Activated T-cell treated with anti-CD3 and anti-CD28 coated beads for 1 hour (primary cell): ENCODE measurements around the gene C2CD5.
"Not testable (repeated sequence)": the region's sequence is repeated elsewhere in the genome, so short reads cannot be mapped to it uniquely, and the experiment has no call there.

Experiments
- DNase-seq: peaks from one replicate; pipeline ENCODE4 v3.0.0-alpha.2; 2020; ENCODE audit warnings: low read depth

The C2CD5 gene, protein sequence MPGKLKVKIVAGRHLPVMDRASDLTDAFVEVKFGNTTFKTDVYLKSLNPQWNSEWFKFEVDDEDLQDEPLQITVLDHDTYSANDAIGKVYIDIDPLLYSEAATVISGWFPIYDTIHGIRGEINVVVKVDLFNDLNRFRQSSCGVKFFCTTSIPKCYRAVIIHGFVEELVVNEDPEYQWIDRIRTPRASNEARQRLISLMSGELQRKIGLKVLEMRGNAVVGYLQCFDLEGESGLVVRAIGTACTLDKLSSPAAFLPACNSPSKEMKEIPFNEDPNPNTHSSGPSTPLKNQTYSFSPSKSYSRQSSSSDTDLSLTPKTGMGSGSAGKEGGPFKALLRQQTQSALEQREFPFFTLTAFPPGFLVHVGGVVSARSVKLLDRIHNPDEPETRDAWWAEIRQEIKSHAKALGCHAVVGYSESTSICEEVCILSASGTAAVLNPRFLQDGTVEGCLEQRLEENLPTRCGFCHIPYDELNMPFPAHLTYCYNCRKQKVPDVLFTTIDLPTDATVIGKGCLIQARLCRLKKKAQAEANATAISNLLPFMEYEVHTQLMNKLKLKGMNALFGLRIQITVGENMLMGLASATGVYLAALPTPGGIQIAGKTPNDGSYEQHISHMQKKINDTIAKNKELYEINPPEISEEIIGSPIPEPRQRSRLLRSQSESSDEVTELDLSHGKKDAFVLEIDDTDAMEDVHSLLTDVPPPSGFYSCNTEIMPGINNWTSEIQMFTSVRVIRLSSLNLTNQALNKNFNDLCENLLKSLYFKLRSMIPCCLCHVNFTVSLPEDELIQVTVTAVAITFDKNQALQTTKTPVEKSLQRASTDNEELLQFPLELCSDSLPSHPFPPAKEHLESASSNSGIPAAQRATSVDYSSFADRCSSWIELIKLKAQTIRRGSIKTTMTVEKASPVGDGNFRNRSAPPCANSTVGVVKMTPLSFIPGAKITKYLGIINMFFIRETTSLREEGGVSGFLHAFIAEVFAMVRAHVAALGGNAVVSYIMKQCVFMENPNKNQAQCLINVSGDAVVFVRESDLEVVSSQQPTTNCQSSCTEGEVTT

DNA sequence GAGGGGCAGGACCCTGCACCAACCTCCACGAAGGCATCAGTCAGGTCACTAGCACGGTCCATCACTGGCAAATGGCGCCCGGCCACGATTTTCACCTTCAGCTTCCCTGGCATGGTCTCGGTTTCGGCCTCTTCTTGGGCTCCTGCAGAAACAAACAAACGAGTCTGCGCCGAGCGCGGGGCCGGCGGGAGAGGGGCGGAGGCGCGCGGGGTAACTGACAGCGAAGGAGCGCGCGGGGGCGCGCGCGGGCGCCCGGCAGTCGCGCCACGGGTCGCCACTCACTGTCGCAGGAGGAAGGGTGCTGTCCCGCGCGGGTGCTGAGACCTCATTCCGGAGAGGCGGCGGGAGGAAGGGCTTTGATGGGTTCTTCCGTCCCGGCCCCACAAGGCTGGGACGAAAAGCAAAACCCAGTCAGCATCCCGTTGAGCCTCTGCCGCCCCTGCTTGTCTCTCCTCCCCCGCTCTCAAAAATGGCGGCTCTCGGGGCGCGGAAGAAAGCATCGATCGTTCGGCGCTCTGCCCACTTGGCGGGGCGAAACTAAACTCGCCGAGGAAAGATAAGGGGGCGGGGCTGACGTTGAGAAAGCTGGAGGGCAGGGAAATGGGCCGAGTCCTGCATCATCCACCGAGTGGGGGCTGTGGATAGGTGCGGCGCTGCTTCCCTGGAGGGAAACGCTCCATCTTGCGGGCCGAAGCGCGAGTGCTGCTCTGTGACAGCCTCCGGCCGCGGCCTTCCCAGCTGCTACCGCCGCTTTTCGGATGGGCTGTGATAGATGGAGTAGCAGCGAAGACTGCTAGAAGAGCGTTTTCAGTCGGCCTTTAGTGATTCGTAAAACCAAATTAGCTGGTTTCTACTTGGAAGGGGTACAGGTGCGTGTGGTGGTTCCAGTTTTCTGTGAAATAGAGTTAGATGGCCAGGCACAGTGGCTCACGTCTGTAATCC, at the start of gene C2CD5:
Gene C2CD5, minus strand, starts transcription at position 505 of the 942 bp plus-strand sequence. Its CDS starts 392 bp downstream, at position 113.
- peak; percentile 90 for DNase-seq

DNA sequence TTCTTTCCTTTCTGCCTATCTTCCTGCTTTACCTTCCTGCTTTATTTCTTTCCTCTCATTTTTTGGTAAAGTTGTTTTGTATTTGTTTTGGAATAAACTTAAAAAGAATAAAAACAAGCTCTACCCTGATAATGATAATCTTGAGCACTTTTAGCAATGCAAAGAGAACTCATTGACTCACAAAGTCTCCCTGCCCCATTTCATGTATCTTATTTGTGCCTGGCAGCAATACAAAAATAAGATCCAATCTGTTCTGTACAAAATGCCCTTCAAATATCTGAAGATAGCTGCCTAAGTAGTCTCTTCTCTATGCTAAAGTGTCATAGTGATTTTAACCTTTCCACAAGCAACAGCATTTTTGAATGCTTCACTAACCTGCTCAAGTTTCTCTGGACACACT, 49.5 kb upstream of the C2CD5 start:
- DNase-seq = no peak

DNA sequence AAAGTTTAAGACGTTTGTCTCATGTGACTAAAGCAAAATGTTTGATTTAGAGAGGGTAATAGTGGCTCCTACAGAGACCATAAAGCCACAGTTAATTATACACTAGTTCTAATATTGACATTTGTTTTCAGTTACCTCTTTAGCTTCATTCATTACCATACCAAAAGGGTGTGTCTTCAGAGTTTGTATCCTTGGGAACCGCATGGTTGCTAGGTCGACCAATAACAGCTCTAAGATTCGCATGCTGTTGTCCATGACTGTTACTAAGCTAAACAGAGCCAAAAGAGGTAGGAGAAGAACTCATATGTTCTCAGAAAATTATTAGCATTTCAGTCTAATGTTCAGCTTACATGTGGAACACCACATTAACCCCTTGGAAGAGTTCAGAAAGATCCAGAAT, 44.5 kb upstream of the C2CD5 start:
- no peak for DNase-seq

DNA sequence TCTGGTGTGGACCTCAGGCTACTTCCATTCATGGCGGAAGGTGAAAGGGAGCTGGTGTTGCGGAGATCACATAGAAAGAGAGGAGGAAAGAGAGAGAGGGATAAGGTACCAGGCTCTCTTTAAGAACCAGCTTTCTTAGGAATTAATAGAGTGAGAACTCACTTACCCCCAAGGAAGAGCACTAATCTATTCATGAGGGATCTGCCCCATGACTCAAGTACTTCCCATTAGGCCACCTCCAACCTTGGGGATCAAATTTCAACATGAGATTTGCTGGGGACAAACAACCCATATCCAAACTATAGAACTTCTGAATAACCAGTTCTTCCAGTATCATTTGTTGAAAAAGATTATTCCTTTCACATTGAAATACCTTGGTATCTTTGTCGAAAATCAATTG, 34.0 kb upstream of the C2CD5 start:
- DNase-seq = no peak

DNA sequence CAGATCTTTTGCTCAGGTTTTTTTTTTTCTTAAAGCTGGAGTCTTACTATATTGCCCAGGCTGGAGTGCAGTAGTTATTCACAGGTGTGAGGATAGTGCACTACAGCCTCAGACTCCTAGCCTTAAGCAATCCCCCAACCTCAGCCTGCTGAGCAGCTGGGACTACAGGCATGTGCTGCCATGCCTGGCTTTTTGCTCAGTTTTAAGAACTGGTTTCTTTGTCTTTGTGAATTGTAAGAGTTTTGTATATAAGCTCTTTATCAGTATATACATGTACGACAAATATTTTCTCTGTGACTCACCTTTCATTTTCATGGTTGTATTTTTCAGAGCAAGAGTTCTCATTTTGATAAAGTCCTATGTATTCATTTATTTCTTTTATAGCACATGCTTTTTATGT, 33.3 kb upstream of the C2CD5 start:
- no peak for DNase-seq

DNA sequence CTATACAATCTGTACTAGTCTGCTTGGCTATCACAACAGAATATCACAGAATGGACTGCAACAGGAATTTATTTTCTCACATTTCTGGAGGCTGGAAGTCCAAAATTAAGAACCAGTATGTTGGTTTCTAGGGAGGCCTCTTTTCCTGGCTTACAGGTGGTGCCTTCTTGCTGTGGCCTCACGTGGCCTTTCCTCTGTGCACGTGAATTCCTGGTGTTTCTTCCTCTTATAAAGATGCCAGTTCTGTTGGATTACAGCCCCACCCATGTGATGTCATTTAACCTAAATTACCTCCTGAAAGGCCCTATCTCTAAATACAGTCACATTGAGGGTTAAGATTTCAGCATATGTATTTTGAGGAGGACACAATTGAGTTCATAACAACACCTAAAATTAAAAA, 32.1 kb upstream of the C2CD5 start:
- DNase-seq = no peak

DNA sequence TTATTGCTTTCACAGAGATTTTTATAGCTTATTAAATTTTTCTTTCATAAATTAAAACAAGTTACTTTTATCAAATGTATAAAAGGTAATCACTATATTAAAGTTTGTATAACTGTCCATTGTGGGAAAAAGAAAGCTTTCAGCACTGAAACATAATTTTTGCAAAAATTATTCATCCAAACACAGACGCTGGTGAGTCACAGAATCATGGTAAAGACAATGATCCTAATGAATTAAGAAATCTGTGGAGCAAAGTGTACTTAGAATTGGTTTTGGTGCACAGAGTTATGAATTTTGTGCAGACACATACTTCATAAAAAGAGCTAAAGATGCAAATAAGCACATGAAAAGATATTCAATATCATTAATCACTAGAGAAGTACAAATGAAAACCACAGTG, 31.7 kb upstream of the C2CD5 start:
- no peak for DNase-seq

DNA sequence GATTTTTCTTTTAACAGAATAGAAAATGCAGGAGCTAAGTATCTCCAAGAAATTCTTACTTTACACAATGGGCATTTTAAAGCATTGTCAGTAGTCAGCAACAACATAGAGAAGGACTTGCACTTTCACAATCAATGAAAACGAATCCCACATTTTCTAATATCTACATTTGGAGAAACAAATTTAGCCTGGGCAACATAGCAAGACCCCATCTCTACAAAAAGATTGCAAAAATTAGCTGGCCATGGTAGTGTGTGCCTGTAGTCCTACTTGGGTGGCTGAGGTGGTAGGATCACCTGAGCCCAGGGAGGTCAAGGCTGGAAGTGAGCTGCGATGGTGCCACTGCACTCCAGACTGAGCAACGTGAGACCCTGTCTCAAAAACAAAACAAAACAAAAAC, 30.6 kb upstream of the C2CD5 start:
- DNase-seq = no peak

DNA sequence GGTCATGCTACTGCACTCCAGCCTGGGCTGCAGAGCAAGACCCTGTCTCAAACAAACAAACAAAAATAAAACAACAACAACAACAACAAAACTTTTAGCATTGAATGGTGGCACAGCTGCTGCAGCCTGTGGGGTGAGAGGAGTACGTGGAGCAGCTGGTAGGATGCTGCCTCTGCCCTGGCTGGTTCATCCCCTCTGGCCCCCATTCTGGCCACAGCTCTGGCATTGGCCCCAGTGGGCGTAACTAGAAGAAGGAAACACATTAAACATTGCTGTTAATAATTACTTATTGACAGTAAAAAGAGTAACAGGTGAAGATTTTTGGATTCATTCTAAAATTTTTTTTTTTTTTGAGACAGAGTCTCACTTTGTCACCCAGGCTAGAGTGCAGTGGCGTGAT, 28.8 kb upstream of the C2CD5 start:
- no peak for DNase-seq

DNA sequence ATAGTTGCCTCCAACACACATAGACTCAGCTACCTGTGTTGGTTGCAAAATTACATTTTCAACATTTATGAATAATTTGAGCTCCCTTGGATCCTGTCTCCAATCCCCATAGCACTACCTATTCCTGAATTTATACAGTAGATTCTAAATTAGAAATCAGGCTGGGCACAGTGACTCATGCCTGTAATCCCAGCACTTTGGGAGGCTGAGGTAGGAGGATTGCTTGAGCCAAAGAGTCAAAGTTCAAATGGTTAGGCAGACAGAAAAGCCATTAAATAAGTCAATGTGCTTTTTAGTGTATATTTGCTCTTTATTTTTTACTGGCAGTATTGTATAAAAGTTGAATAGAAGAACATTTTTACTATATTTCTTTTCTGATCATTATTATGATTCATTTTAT, 24.9 kb upstream of the C2CD5 start:
- DNase-seq = no peak

DNA sequence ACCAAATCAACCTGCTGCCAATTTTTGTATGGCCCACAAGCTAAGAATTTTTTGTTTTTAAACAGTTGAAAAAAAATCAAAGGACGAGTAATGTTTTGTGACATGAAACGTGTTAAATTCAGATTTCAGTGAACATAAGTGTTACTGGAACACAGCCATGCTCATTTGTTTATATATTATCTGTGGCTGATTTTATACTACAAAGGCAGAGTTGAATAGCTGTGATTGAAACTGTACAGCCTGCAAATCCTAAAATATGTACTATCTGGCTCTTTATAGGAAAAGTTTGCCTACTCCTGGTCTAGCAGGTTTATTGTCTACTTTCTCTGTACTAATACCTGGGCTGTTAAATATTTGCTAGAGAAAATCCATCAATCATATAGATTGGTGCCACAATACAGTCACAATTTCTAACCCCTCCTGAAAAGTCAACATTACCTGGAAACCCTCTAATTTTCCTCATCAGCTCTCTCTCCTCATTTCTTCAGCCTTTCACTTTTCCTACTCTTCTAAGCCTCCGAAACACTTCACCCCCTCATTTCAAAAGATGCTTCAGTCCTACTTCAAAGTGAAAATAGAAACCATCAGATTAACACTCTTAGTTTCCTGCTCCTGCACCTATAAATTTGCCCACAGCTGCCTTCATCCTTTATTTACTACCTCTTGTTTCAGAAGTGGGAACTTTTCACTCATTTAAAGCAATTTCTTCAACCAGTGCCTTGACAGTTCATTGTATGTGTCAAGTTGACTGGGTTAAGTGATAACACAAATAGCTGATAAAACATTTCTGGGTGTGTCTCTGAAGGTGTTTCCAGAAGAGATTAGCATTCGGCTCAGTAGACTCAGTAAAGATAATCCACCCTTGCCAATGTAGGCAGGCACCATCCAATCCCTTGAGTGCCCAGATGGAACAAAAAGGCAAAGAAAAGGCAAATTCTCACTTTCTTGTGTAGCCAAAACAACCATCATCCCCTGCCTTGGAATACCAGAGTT, 18.0 kb upstream of the C2CD5 start:
- no peak for DNase-seq

DNA sequence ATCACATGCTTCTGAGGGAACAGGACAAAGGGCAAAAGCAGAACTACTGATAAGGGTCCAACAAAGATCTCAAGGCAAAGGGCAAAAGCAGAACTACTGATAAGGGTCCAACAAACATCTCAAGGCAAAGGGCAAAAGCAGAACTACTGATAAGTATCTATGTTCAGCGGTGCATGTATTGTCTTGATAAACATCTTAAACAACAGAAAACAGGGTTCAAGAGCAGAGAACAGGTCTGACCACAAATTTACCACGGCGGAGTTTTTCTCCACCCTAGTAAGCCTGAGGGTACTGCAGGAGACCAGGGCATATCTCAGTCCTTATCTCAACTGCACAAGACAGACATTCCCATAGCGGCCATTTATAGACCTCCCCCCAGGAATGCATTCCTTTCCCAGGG, 10.4 kb upstream of the C2CD5 start:
- DNase-seq = not testable (repeated sequence)

DNA sequence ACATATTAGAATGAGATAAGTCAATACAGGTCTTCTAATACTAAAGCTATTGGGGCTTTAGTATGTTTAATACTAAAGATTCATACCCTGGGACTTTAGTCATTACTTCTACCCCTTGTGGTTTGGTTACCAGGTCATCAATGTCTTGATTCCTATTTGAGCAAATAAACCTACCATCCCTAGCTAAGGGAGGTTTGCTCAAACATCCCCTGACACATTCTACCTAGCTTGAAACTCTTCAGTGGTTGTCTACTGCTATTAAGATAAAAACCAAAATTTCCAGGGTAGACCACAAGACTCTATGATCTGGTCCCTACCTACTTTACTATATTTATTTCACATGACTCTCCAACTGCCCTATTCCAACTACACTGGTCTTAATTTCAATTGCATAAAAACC, 7.3 kb upstream of the C2CD5 start:
- no peak for DNase-seq

DNA sequence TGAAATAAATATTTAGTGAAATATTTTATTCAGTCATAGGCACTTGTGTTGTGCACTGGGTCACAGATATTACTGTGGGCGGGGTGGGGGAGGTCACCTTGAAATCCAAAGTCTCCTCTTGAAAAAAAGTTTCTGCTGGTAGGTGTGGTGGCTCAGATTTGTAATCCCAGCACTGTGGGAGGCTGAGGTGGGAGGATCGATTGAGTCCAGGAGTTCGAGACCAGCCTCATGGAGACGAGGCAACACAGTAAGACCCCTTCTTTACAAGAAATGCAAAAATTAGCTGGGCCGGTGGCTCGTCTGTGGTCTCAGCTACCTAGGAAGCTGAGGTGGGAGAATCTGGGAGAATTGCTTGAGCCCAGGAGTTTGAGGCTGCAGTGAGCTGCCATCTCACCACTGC, 913 bp upstream of the C2CD5 start:
- no peak for DNase-seq

DNA sequence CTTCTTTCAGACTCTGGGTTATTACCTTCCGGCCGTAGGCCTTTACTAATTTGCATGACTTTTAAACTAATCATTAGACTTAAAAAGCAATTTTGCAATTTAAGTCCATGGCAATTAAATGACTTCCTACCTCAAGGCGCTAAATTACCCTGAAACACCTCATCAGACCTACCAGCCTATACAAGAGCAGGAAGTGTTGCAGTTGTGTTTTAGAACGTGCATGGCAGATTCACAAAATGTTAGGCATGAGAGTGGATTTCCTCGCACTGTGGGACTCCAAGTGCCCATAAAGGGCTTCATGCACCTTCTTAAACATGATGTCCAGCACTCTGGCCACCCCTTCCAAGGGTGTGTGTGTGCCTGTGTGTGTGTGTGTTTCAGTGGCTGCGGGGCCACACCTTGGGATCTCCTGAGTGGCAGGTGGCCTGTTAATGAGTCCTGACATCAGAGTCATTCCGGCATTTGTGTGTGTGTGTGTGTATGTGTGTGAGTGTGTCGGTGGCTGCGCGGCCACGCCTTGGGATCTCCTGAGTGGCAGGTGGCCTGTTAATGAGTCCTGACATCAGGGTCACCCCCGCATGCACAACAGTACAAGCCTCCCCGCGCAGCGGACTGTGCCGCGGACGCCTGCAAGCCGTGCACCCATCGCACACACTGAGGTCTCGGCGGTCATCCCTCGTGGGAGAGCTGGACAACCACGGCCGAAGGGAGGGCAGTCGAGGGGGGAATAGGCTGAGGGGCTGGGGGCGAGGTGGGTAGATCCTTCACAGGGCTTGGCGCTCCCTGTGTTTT, 900 bp downstream of the C2CD5 start:
- peak; percentile 18 for DNase-seq

DNA sequence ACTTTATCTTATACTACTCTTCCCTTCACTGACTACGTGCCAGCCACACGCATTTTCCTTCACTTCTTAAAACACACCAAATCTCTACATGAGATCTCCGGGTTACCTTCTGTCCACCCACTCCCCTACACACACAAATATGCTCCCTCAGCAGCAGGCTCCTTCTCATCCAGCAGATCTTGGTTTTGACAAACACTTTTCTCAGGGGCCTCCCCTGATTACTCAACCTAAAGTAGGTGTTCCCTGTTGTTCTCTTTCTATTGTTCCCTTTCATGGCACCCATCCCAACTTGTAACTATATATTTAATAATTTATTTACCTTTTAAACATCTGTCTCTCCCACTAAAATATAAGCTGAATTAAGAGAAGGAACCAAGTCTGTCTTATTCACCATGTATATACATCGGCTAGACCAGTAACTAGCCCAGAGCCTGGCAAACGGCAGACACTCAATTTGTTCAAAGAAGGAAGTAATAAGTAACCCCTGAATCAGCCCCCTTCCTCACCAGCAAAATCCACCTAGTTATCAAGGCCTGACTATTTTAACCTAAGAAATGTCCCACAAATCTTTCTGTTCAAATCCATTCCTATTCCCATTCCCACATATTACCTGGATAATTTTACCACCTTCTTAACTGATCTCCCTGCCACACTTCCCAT, 2.7 kb downstream of the C2CD5 start:
- DNase-seq = no peak

DNA sequence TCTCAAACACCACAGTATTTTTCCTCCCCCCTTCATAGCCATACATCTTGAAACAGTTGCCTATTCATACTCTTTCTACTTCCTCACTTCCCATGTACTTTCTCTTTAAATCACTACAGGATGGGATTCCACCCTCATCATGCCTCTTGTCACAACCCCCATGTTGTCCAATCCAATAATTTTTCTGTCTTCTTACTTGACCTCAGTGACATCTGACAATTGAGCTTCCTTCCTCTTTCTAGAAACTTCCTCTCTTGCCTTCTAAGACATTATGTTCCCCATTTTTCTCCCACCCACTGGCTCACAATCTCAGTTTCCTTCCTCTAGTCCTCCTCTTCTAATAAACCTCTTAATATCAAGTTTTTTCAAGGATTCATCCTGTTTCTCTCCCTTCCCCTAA, 5.3 kb downstream of the C2CD5 start:
- no peak for DNase-seq

DNA sequence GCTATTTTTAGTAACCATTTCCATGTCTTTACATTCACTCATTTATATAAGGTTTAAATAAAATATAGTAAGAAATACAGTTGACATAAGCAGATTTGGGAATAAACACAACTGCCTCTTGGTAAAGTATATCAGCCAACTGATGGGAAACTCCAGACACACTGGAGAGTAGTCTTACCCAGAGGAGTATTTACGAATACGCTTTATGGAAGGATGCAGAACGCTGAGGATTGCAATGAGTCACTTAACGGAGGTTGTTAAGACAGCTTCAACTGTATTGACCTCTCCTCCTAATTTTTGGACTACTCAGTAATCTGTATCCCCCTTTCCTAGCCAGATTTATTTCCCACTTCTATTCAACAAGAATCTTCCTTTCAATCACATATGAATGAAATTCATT, 6.0 kb downstream of the C2CD5 start:
- no peak for DNase-seq

DNA sequence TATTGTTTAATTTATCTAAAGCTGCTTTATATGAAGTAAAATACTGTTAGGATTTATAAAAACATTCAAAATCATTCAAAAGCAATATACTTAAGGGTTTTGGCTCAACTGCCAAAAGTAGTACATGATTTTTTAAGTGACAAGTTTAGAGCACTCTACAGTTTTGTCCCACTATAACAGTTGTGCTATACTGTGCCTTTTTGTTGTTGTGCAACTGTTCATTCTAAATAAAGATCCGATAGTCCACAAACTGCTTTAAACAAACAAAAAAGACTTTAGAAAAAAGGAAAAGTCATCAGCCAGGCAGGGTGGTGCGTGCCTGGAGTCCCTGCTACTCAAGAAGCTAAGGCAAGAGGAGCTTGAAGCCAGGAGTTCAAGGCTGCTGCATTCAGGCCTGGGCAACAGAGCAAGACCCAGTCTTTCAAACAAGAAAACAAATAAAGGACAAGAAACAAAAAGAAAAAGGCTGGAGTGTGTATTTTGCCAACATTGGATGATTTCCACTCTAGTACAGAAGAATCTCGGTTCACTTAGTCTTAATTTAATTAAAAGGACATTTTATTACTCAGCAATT, 7.3 kb downstream of the C2CD5 start:
- DNase-seq = no peak
